OCI-LY7 (cell line): ENCODE measurements around the gene UNC13B.

Experiments used
- CTCF ChIP-seq: fragments of 200-600 bp; sonication (generic); conservative IDR thresholded peaks from 2 replicates; pipeline ENCODE4 v1.5.1; 2014; ENCODE audit warnings: mild to moderate bottlenecking, antibody characterized with exemption, low read length, moderate library complexity, mixed read lengths
- EZH2phosphoT487 ChIP-seq: fragments of 200-600 bp; sonication (generic); IDR thresholded peaks from 2 replicates; pipeline ENCODE4 v1.6.1; 2018; ENCODE audit warnings: low read depth, borderline replicate concordance, mild to moderate bottlenecking, mixed run types, antibody characterized with exemption, low read length, moderate library complexity, mixed read lengths

- TF ChIP-seq CTCF (no peak), EZH2phosphoT487 (no peak)
Measured at GRCh38 chr9:35341021-35341420, 179.2 kb downstream of the UNC13B start.
